SK-N-SH (cell line): ENCODE measurements around the gene SMIM13.

Experiments
- CTCF ChIP-seq: fragments of 200-600 bp; sonication (generic); IDR thresholded peaks from 2 replicates; pipeline ENCODE4 v1.6.1; 2017; ENCODE audit warnings: antibody characterized with exemption, mild to moderate bottlenecking, moderate library complexity
- GABPA ChIP-seq: IDR thresholded peaks from 2 replicates; pipeline ENCODE4 v1.4.0; 2012; ENCODE audit warnings: low read depth, mild to moderate bottlenecking
- POLR2AphosphoS5 ChIP-seq: IDR thresholded peaks from 2 replicates; pipeline ENCODE4 v1.6.1; 2012; ENCODE audit warnings: low read depth, low read length
- RAD21 ChIP-seq: IDR thresholded peaks from 2 replicates; pipeline ENCODE4 v1.6.1; 2012; ENCODE audit warnings: mild to moderate bottlenecking, low read length

DNA sequence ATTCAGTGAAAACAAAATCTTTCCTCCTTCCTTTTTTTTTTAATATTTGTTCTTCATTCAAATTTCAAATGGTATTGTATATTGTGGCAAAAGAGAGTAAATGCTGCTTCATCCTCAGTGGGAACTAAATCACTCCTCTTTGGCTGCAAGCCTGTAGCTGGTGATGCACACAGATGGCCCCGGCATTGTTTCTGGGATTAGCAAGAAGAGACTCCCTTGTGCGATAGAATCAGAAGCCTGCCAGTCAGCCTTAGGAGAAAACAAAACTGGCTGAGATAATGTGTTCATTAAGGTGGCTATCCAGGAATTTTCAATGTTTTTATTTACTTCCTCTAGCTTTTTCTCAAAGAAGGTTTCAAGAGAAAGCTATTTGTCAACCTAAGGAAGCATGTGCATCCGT is 28.8 kb upstream of the SMIM13 start:
- TF ChIP-seq RAD21 = no peak
- TF ChIP-seq CTCF = no peak
- no peak for TF ChIP-seq POLR2AphosphoS5
- no peak for TF ChIP-seq GABPA
